OCI-LY1 (cell line): ENCODE data around the gene TRIM54.

Experiments
- H2AFZ ChIP-seq: fragments of 200-600 bp; sonication (generic), shearing (Covaris generic); 2 replicates; pipeline ENCODE4 v1.6.0; 2014; ENCODE audit warnings: antibody characterized with exemption, mild to moderate bottlenecking, low read length
- H3F3A ChIP-seq: fragments of 200-600 bp; sonication (generic), shearing (Covaris generic); 2 replicates; pipeline ENCODE4 v1.6.0; 2014; ENCODE audit warnings: mild to moderate bottlenecking, antibody characterized with exemption, low read length, moderate library complexity; ENCODE audit not compliant: insufficient read depth
- H3K27ac ChIP-seq: fragments of 200-600 bp; sonication (generic); 2 replicates; pipeline ENCODE4 v1.5.1; 2014; ENCODE audit warnings: low read length, mixed run types, mild to moderate bottlenecking, low read depth; ENCODE audit not compliant: poor library complexity, severe bottlenecking
- H3K27me3 ChIP-seq: fragments of 200-600 bp; sonication (generic); 2 replicates; pipeline ENCODE4 v1.6.0; 2014; ENCODE audit warnings: antibody characterized with exemption, mild to moderate bottlenecking, low read length, moderate library complexity; ENCODE audit not compliant: insufficient read depth
- H3K36me3 ChIP-seq: fragments of 200-600 bp; sonication (generic); 2 replicates; pipeline ENCODE4 v1.6.1; 2014; ENCODE audit warnings: mild to moderate bottlenecking, antibody characterized with exemption, low read length, moderate library complexity, mixed read lengths; ENCODE audit not compliant: insufficient read depth
- H3K4me1 ChIP-seq: fragments of 200-600 bp; sonication (generic); 2 replicates; pipeline ENCODE4 v1.5.1; 2014; ENCODE audit warnings: mild to moderate bottlenecking, low read length, moderate library complexity; ENCODE audit not compliant: insufficient read depth, severe bottlenecking
- H3K4me2 ChIP-seq: fragments of 200-600 bp; sonication (generic), shearing (Covaris generic); 2 replicates; pipeline ENCODE4 v1.6.1; 2014; ENCODE audit warnings: low read length
- H3K4me3 ChIP-seq: fragments of 200-600 bp; sonication (generic); 2 replicates; pipeline ENCODE4 v1.5.1; 2014; ENCODE audit warnings: low read length, low read depth, mild to moderate bottlenecking, mixed read lengths; ENCODE audit not compliant: poor library complexity, severe bottlenecking
- H3K79me2 ChIP-seq: fragments of 200-600 bp; shearing (Covaris generic); 2 replicates; pipeline ENCODE4 v1.6.1; 2016; ENCODE audit warnings: mixed run types, low read length, mixed read lengths; ENCODE audit not compliant: insufficient read depth
- H3K9ac ChIP-seq: fragments of 200-600 bp; sonication (generic), shearing (Covaris generic); 2 replicates; pipeline ENCODE4 v1.6.1; 2014; ENCODE audit warnings: mild to moderate bottlenecking, low read length, mixed read lengths
- H3K9me2 ChIP-seq: fragments of 200-600 bp; sonication (generic), shearing (Covaris generic); 2 replicates; pipeline ENCODE4 v1.6.1; 2014; ENCODE audit warnings: low read depth, mild to moderate bottlenecking, low read length, mixed read lengths
- H3K9me3 ChIP-seq: fragments of 200-600 bp; shearing (Covaris generic); 2 replicates; pipeline ENCODE4 v1.6.1; 2014; ENCODE audit warnings: low read length, mixed read lengths
- H4K20me1 ChIP-seq: fragments of 200-600 bp; sonication (generic), shearing (Covaris generic); 2 replicates; pipeline ENCODE4 v1.6.0; 2016; ENCODE audit warnings: mild to moderate bottlenecking, low read length; ENCODE audit not compliant: insufficient read depth
- EZH2 ChIP-seq: fragments of 200-600 bp; sonication (generic), shearing (Covaris generic); IDR thresholded peaks from 2 replicates; pipeline ENCODE4 v1.8.0; 2017; ENCODE audit warnings: borderline replicate concordance, mixed run types, mild to moderate bottlenecking, antibody characterized with exemption, low read length, moderate library complexity, mixed read lengths
- TF ChIP-seq, protein P1 (sequence below): fragments of 200-600 bp; sonication (generic), shearing (Covaris generic); IDR thresholded peaks from 2 replicates; pipeline ENCODE4 v1.5.1; 2017; ENCODE audit warnings: mild to moderate bottlenecking, antibody characterized with exemption, low read length, moderate library complexity, mixed read lengths

The TRIM54 gene

DNA sequence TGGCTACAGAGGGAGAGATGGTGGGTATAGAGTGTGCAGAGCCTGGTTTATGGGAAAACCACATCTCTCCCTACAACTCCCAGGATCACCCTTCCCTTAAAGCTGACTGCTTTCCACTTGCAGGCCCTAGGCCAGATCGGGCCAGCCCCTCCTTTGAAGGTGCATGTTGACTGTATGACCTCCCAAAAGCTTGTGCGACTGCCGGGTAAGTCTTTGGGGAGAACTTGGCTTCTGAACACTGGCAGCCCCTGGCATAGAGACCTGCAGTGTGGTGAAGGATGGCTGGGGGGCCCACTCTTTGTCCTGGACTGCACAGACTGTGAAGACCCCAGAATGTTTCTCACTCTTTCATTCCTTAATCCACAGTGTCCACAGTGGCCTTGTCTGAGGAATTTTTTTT lies 45.6 kb upstream of the TRIM54 start:
- no peaks in the 10 kb centered on the region for H4K20me1 ChIP-seq
- peaks cover 99% of the 10 kb centered on the region for H3K36me3 ChIP-seq

DNA sequence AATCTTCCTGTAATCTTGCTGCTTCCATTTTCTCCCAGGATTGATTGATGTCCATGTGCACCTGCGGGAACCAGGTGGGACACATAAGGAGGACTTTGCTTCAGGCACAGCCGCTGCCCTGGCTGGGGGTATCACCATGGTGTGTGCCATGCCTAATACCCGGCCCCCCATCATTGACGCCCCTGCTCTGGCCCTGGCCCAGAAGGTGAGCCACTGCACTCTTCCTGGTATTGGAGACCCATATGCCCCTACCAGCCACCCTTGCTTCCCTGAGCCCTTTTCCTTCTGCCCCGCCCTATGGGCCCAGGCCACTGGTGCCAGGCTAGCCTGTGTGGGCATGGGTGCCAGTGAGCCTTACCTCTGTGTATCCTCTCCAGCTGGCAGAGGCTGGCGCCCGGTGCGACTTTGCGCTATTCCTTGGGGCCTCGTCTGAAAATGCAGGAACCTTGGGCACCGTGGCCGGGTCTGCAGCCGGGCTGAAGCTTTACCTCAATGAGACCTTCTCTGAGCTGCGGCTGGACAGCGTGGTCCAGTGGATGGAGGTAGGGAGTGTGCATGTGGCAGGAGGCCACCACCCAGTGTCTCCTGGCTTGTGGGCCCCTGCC lies 44.8 kb upstream of the TRIM54 start:
- H3K4me3 ChIP-seq = no peak overlapping the region
- H3K36me3 ChIP-seq = peaks cover 99% of the 10 kb centered on the region
- H3K27me3 ChIP-seq = no peaks in the 10 kb centered on the region
- TF ChIP-seq EZH2 = no peak
- TF ChIP-seq, protein P1, sequence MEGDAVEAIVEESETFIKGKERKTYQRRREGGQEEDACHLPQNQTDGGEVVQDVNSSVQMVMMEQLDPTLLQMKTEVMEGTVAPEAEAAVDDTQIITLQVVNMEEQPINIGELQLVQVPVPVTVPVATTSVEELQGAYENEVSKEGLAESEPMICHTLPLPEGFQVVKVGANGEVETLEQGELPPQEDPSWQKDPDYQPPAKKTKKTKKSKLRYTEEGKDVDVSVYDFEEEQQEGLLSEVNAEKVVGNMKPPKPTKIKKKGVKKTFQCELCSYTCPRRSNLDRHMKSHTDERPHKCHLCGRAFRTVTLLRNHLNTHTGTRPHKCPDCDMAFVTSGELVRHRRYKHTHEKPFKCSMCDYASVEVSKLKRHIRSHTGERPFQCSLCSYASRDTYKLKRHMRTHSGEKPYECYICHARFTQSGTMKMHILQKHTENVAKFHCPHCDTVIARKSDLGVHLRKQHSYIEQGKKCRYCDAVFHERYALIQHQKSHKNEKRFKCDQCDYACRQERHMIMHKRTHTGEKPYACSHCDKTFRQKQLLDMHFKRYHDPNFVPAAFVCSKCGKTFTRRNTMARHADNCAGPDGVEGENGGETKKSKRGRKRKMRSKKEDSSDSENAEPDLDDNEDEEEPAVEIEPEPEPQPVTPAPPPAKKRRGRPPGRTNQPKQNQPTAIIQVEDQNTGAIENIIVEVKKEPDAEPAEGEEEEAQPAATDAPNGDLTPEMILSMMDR = no peak
- H3K79me2 ChIP-seq = no peaks in the 10 kb centered on the region
- H2AFZ ChIP-seq = no peak overlapping the region
- H3K9me2 ChIP-seq = no peaks in the 10 kb centered on the region
- no peaks in the 10 kb centered on the region for H3K4me1 ChIP-seq
- no peaks in the 10 kb centered on the region for H4K20me1 ChIP-seq
- no peak overlapping the region for H3K4me2 ChIP-seq
- no peak overlapping the region for H3K27ac ChIP-seq
- no peak overlapping the region for H3K9ac ChIP-seq
- no peaks in the 10 kb centered on the region for H3F3A ChIP-seq
- no peaks in the 10 kb centered on the region for H3K9me3 ChIP-seq

More for the DNA sequence above, 45.6 kb upstream of the TRIM54 start:
- Histone ChIP-seq H2AFZ (no peak overlapping the region), H3K9ac (no peak overlapping the region), H3K79me2 (no peaks in the 10 kb centered on the region), H3K4me1 (no peaks in the 10 kb centered on the region), H3K4me3 (no peak overlapping the region), H3F3A (no peaks in the 10 kb centered on the region), H3K27ac (no peak overlapping the region), H3K9me2 (no peaks in the 10 kb centered on the region), H3K4me2 (no peak overlapping the region), H3K27me3 (no peaks in the 10 kb centered on the region), H3K9me3 (no peaks in the 10 kb centered on the region)
- TF ChIP-seq EZH2 = no peak
- TF ChIP-seq, protein P1 = no peak

DNA sequence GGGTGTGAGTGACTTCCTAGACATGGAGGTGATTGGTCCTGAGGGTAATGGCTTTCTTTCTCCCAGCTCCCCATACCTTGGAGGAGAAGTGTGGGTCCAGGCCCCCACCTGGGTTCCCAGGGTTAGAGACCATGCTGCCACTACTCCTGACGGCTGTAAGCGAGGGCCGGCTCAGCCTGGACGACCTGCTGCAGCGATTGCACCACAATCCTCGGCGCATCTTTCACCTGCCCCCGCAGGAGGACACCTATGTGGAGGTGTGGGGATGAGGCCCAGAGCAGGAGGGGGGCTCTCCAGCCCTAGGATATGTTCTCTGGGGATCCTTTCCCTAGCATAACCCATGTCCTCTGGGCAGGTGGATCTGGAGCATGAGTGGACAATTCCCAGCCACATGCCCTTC lies 43.3 kb upstream of the TRIM54 start:
- H3K4me1 ChIP-seq = no peaks in the 10 kb centered on the region
- TF ChIP-seq, protein P1 = no peak
- no peak for TF ChIP-seq EZH2
- peaks cover 99% of the 10 kb centered on the region for H3K36me3 ChIP-seq
- H3K79me2 ChIP-seq = no peaks in the 10 kb centered on the region
- no peaks in the 10 kb centered on the region for H3K9me2 ChIP-seq
- no peaks in the 10 kb centered on the region for H4K20me1 ChIP-seq
- no peak overlapping the region for H3K4me3 ChIP-seq
- no peak overlapping the region for H3K9ac ChIP-seq
- H3K27ac ChIP-seq = no peak overlapping the region
- no peaks in the 10 kb centered on the region for H3K27me3 ChIP-seq
- no peak overlapping the region for H2AFZ ChIP-seq
- H3F3A ChIP-seq = no peaks in the 10 kb centered on the region
- H3K9me3 ChIP-seq = no peaks in the 10 kb centered on the region
- H3K4me2 ChIP-seq = no peak overlapping the region
